ENCODE results near the gene OSBPL5.

DNA sequence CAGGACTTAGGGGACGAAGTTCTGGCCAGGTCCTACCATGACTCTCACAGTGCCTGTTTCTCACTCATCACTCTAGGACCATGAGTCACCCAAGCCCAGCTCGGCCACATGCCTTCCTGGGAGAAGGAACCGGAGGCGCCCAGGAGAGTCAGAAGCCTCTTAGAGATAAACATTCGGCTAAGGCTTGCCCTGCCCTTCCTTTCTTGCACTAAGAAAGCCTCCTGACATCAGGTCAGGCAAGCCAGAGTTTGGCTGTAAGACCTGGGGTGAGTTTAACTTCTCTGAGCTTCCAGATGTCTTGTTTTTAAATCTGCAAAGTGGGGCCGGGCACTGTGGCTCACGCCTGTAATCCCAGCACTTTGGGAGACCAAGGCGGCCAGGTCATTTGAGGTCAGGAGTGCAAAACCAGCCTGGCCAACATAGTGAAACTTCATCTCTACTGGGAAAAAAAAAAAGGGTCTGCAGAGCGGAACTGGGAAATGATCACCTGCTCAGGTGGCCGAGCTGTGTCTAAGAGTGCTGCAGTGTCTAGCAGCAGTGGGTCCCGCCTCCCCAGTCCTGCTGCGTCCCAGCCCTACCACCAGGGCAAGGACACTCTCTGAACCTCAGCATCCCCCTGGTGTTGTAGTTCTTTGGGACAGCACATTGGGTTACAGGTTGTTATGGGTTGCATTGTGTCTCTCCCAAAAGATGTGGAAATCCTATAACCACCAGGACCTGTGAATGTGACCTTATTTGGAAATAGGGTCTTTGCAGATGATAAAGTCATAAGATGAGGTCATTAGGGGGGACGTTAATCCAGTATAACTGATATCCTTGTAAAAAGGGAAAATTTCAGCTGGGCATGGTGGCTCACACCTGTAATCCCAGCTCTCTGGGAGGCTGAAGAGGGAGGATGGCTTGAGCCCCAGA, 106.1 kb downstream of the OSBPL5 start:
- TF ChIP-seq, protein P1, sequence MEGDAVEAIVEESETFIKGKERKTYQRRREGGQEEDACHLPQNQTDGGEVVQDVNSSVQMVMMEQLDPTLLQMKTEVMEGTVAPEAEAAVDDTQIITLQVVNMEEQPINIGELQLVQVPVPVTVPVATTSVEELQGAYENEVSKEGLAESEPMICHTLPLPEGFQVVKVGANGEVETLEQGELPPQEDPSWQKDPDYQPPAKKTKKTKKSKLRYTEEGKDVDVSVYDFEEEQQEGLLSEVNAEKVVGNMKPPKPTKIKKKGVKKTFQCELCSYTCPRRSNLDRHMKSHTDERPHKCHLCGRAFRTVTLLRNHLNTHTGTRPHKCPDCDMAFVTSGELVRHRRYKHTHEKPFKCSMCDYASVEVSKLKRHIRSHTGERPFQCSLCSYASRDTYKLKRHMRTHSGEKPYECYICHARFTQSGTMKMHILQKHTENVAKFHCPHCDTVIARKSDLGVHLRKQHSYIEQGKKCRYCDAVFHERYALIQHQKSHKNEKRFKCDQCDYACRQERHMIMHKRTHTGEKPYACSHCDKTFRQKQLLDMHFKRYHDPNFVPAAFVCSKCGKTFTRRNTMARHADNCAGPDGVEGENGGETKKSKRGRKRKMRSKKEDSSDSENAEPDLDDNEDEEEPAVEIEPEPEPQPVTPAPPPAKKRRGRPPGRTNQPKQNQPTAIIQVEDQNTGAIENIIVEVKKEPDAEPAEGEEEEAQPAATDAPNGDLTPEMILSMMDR (conservative IDR thresholded peaks at IDR 0.05; ENCODE audit: low read depth, low read length) = no peak
- TF ChIP-seq EZH2 (IDR thresholded peaks at IDR 0.05; ENCODE audit: borderline replicate concordance, low read depth, low read length, poor library complexity, severe bottlenecking) = no peak
